Frontal cortex (tissue), 4 donors: ENCODE results near the gene KIFC1. TPM values are rescaled to one million over a fixed set of nuclear protein-coding genes. Genes with fewer than 3 reads are reported as not detected.

Experiments
- DNase-seq, 2 donors: peaks; one replicate each; pipeline ENCODE4 v3.0.0; 2012; ENCODE audit warnings: low spot score in 2 of 2
- FAIRE-seq: peaks from 2 replicates; lab custom pipeline; 2012; peaks lifted over from hg19 to GRCh38; lab: Jason Lieb, UNC
- total RNA-seq: library from RNA; depleted of rRNA; stranded (reverse); fragments of >200 nt; gene quantifications from one replicate; pipeline ENCODE4 v1.2.3, GENCODE V29; 2014
- donor health status: control.
- donor health status: control.
- donor health status: control.

The KIFC1 gene
- total RNA-seq, 1 donor from 2014 or later = 4.1 TPM

DNA sequence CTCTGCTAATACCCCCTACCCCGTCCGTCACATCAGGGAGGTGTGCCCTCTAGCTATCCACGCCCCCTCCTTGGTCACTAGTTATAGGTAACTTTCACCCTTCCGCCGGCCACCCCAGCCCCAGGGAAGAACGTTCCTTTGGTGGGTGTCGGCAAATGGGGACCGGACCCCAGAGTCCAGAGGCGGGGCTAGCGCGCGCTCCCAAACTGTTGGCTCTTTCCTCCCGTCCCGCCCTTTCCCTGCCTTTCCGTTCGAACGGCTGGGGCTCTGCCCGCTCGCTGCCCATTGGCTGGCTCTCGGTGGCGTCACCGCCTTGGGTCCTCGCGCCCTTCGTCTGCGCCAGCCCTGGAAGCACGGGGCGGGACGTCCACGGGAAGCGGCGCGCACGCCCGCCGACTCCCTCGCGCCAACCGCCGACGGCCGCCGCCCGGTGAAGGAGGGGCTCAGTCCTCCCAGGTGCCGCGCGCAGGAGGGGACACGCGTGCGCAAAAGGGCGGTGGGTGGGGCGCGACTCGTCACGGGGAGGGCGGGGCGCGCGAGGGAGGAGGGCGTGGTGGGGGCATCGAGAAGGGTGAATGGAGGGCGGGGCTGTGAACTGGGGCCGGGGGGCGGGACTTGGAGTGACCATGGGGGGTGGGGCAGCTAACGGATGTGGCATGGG, 18.6 kb downstream of the KIFC1 start:
- FAIRE-seq (no peak), DNase-seq (peak; percentile 99)

DNA sequence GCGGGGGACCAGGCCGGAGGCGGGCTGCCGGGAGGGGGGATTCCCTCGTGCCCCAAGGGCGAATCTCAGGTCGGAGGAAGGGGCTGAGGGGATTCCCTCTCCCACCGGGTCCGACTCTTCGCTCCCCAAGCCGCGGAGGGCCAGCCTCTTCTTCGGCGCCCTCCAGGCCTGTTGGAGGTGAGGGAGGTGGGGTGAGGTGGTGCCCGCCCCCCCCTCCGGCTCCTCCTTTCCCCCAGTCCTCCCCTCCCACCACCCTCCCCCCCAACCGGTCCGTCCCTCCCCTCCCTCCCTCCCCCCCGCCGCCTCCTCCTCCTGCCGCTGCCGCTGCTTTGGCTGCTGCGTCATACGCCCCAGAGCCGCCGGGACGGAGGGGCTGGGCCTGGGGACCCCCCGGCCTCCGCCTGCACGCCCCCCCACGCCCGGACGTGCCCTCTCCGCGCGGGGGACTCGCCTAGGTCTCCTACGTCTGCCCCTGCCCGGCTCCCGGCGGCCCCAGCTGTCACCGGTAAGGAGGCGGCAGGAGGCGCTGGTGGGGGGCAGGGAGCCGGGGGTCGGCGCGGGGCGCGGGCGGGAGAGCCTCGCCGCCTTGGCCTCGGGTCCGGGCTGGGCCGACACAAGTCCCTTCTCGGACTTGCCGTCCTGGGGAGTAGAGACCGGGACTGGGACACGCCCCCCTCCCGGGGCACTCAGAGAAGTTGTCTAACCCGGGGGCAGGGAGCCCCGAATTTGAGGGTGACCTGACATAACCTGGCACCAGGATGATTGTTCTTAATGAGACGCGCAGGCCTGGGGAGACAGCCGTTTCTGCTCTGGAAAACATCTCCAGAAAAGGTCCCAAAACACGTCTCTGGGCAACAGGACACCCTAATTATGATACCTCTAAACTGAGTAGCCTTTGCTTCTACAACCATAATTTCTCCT, 19.3 kb downstream of the KIFC1 start, which contains the start of gene PHF1:
Gene PHF1, plus strand, starts transcription at position 304 of the 921 bp plus-strand sequence. CDS start 1,250 bp downstream, outside the sequence.
- DNase-seq (peak; percentile 86 to 88), FAIRE-seq (no peak)

GRCh38 chr6:33411632-33412005, 20.0 kb downstream of the KIFC1 start:
- FAIRE-seq (no peak), DNase-seq (no peak)

DNA sequence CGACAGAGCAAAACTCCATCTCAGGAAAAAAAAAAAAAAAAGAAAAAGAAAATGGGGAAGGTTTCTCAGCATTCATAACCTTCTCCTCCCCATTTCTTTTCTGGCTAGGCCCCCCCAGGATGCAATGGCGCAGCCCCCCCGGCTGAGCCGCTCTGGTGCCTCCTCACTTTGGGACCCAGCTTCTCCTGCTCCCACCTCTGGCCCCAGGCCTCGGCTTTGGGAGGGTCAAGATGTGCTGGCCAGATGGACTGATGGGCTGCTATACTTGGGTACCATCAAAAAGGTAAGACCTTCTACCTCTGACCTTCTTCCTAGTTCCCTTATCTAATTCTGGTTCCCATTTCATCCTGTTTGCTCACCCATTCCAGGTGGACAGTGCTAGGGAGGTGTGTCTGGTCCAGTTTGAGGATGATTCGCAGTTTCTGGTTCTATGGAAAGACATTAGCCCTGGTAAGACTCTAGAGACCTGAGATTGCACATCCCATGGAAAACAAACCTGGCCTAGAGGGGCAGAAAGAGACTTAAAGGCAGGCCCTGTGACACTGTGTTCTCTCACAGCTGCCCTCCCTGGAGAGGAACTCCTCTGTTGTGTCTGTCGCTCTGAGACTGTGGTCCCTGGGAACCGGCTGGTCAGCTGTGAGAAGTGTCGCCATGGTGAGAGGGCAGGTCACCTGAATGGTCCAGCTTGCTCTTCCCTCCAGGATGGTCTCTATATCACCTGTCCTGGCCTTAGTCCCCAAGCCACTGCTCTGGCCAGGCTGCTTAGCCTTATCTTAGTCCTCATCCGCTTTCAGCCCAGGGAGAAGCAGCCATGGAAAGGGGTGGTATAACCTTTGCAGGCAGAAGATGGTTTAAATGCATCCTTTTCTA, 20.8 kb downstream of the KIFC1 start:
- DNase-seq = no peak
- no peak for FAIRE-seq

- no peak for FAIRE-seq
- DNase-seq = no peak
These were observed 21.9 kb downstream of the KIFC1 start for GRCh38 chr6:33413241-33414120.

- no peak for DNase-seq
- no peak for FAIRE-seq
These were observed 23.1 kb downstream of the KIFC1 start for GRCh38 chr6:33414592-33415271.

GRCh38 chr6:33415831-33416230, 24.2 kb downstream of the KIFC1 start:
- FAIRE-seq (no peak), DNase-seq (no peak)

- no peak for DNase-seq
- no peak for FAIRE-seq
These were observed 24.9 kb downstream of the KIFC1 start for GRCh38 chr6:33416386-33417127.

DNA sequence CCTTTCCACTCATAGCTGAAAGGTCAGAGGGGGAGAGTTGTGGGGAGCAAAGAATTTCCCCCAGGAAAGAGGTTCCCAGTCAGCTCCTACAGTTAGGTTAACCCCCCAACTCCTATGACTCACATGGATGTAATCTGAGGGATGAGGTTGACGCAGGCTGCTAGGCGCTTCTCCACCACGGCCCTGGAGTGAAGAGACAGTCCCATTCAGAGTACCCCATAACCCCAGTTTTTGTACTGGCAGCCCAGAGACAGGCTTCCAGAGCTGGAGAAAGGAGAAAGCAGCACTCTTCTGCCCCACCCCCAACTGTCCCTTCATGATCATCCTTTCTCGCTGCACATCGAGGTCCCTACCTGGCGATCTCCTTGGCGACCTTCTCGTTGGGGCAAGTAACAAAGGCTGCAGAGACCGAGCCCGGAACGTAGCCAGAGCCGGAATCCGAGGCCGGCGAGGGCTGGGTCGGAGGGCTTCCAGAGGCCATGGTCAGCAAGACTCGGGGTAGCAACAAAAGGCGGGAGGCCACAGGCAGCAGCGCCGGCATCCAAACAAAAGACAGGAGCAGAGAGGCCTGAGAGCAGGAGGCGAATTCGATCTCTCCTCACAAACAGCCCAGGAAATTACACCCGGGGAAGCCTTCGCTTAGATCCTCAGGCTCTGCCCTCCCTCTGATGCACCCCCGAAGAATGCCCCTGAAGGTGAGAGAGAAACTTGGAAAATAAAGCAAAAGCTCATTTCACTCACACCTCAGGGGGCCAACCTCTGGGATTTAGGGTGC, 25.7 kb downstream of the KIFC1 start:
- DNase-seq (no peak), FAIRE-seq (no peak)

DNA sequence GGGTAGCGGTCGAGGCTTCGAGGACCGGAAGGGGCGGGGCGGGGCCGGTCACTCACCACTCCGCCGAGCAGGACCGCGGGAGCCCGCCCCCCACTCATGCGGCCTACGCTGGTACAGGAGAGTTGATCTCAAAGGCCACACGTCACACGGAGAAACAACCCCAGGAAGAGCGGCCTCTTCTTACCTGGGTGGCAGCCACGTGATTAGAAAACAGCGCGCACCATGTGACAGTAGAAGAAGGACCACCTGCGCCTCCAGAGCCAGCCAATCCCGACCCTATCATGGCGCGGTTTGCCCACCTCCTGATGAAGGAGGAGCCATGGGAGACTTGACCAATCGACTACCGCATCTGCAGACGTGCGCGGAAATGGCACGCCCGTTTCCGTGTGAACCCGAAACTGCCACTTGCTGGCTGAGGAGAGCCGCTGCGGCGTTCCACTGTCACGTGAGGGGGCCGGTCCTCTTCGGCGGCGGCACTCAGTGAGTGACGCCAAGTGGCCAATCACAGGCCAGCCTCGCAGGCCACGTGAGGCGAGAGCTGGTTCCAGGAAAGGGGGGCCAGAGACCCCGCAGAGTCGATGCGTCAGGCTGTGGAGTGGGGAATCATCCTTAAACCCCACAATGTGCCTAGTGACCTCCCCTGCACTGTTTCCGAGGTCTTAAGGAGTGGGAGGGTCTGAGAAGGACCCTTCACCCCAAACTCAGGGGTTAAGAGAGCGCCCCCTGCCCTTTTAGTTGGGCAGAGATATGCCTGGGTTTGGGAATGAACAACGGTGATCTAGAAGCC, 26.5 kb downstream of the KIFC1 start, which contains the start of gene CUTA:
Gene CUTA, minus strand, starts transcription at position 205 of the 787 bp plus-strand sequence. Its CDS starts 107 bp downstream, at position 98.
- DNase-seq (peak; percentile 97), FAIRE-seq (peak; percentile 93)

DNA sequence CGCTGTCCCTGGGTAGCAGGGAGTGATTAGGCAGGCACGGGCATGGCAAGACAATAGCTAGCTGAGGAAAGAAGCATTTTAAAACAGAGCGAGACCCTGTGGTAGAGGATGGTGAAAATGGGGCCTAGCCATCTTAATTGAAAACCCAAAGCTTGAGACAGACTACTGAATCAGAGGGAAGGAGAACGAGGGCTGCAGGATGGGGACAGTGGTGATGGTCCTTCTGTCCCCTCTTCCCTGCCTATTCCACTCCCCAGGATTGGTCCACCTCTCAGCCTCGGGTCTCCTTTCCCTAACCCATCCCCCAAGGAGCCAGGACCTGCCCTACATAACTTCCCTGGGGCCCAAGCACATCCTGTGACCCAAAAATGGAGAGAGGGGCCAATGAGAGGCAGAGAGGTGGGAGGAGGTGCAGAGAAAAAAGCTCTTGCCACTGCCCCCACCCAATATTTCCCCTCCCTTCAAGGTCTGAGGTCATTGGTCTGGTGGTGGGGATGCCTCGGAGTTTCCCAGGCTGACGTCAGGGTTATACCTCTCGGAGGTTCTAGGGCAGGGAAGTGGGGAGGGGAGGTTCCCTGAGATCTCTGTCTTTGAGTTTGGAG, 27.2 kb downstream of the KIFC1 start:
- FAIRE-seq = no peak
- DNase-seq = no peak

GRCh38 chr6:33419580-33420490, 28.2 kb downstream of the KIFC1 start, which contains the start of gene SYNGAP1:
SYNGAP1 (plus strand) TSS chr6:33420065; CDS start chr6:33420265, 200 bp downstream.
- FAIRE-seq (no peak), DNase-seq (no peak)

- no peak for DNase-seq
- no peak for FAIRE-seq
These were observed 29.1 kb downstream of the KIFC1 start for GRCh38 chr6:33420491-33421343.

DNA sequence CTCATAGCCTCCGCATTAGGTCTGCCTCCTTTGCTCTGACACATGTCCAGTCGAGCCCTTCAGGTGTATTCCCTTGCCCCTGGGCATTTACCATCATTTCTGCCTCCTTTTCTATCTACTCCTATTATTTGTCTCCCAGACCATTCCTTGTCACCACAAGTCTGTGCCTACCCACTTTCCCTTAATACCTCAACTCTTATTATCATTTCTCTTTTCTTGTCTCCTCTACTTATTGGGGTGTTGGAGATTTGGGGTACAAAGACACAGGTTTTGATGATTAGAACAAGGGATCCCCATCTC, 29.7 kb downstream of the KIFC1 start:
- DNase-seq = no peak
- no peak for FAIRE-seq
